ENCODE measurements around the gene ARID1B.

DNA sequence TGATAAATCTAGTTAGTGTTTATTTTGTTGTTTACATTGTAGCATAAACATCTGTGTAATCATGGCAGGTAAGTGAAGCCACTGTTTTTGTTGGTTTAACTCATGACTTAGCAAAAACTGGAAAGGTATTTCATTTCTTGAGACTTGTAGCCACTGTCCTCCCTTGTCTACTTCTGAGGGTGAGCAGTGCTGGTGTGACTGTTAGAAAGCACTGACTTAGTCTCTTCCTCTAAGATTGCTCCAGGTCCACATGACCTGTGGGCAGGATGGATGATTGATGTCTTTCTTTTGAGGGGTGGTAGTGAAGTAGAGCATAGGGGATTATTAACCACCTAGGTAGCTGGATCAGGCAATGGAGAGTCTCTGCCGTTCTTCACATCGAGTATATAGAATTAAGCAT, 203.8 kb downstream of the ARID1B start:
- TF ChIP-seq CTCF (IDR thresholded peaks at IDR 0.05 in 8 of 11, conservative IDR thresholded peaks at IDR 0.05 in 3 of 11) (no peak), POLR2AphosphoS5 (IDR thresholded peaks at IDR 0.05) (no peak), POLR2A (IDR thresholded peaks at IDR 0.05) (no peak)
